Keratinocyte (primary cell): ENCODE measurements around the gene STUB1.

Source experiments
- CTCF ChIP-seq, 3 experiments: IDR thresholded peaks in 1 of 3; conservative IDR thresholded peaks in 1 of 3; optimal IDR thresholded peaks in 1 of 3; 2 replicates in 2 of 3; 3 replicates in 1 of 3; pipeline versions ENCODE3 to v1.5.1; 2011; ENCODE audit warnings: low read length in 3 of 3, mild to moderate bottlenecking in 3 of 3, moderate library complexity in 2 of 3, control low read depth in 1 of 3, inconsistent platforms in 1 of 3; ENCODE audit not compliant: insufficient read depth in 2 of 3; ENCODE audit errors: extremely low read depth in 1 of 3
- EZH2 ChIP-seq: IDR thresholded peaks from one replicate; pipeline ENCODE4 v1.6.1; 2012; ENCODE audit warnings: inconsistent platforms, mild to moderate bottlenecking, low read length, moderate library complexity

- no peak for TF ChIP-seq CTCF (optimal IDR thresholded peaks at IDR 0.05 in 1 of 3, IDR thresholded peaks at IDR 0.05 in 1 of 3, conservative IDR thresholded peaks at IDR 0.05 in 1 of 3; ENCODE audit: extremely low read depth in 1 of 3, insufficient read depth in 2 of 3, low read length in 3 of 3)
- TF ChIP-seq EZH2: no peak
These were observed 50.7 kb downstream of the STUB1 start for GRCh38 chr16:730666-731509.
